Activated naive CD4-positive, alpha-beta T cell treated with anti-CD3 and anti-CD28 coated beads, Interleukin-2, amount 50 U/mL, for 16 hours (primary cell): ENCODE data around the gene TRMT6.

Experiments
- DNase-seq: peaks from one replicate; pipeline ENCODE4 v3.0.0-alpha.2; 2020

TRMT6 gene, protein sequence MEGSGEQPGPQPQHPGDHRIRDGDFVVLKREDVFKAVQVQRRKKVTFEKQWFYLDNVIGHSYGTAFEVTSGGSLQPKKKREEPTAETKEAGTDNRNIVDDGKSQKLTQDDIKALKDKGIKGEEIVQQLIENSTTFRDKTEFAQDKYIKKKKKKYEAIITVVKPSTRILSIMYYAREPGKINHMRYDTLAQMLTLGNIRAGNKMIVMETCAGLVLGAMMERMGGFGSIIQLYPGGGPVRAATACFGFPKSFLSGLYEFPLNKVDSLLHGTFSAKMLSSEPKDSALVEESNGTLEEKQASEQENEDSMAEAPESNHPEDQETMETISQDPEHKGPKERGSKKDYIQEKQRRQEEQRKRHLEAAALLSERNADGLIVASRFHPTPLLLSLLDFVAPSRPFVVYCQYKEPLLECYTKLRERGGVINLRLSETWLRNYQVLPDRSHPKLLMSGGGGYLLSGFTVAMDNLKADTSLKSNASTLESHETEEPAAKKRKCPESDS

GRCh38 chr20:5950271-5951031 lies at the start of gene TRMT6, which contains the start of gene MCM8:
Gene TRMT6 (minus strand): TSS chr20:5950533. CDS start chr20:5950405, 128 bp downstream.
Gene MCM8 (plus strand): TSS chr20:5950652. CDS start chr20:5952016, 1,364 bp downstream.
- DNase-seq, result peak; percentile 98

GRCh38 chr20:5999783-6000182 lies 49.5 kb upstream of the TRMT6 start:
- no peak for DNase-seq

DNA sequence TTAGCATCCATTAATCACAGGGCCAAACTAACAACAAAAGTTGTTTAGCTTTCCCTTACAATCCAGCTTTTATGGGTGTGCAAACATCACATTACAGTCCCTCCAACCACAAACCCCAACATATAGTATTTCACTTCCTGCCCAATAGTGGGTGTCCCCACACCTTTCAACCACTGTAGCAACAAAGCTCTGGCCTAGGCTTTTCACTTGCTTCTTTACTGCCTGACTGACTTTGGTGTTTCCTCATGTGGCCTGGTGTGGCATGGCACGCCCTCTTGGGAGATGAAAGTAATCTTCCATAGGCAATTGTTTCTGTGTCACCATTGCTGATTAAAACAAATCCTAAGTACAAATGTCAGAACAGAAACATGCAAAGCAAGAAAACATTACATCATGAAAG lies 46.4 kb upstream of the TRMT6 start:
- peak; percentile 13 for DNase-seq

DNA sequence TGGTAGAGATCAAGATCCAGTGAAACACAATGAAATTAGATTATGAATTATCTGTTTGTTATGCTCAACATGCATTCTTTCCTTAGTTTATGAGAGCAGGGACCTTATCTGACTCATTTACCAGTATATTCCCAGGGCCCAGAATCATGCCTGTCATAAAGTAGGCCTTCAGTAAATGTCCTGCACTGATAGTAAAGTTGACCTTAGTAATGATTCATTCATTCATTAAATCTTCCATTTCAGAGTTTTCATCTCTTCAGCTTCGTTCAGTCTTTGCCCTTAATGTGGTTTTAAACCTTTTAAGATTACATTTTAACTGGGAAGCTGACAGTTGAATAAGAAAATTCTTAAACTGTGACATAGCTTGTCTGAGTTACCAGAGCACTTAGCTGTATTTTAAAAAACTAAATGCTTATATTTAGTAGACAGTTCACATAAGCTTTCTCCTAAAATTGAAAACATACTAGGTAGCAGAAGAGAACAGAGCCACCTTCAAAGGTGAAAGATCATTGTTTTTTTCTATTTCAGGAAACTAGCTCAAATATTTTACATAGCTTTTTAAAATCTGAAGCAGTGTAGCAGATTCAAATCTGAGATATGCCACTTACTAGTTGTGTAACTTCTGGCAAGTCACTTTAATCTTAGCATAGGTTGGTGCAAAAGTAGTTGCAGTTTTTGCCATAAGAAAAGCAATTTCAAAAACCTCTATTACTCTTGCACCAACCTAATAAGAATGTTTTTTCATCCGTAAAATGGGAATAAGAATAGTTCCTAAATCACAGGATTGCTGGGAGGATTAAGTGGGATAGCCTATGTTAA lies 41.5 kb upstream of the TRMT6 start:
- DNase-seq, result no peak

DNA sequence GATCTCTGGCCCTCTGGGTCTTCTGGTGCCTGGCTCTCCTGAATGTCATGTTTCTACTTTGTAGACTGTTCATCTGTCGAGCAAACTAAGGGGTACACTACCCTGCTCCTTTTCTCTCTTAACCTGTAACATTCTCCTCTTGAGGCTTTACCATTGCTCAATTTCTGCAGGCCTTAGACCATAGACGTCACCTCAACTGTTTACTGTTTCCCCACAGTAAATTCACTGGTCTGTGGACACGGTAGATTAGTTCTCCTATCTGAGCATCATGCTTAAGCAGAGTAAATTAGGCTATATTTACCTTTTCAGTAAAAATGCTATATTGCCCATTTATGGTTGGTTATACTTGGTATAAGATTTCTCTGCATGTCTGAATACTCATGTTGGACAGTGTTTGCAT lies 40.6 kb upstream of the TRMT6 start:
- no peak for DNase-seq

DNA sequence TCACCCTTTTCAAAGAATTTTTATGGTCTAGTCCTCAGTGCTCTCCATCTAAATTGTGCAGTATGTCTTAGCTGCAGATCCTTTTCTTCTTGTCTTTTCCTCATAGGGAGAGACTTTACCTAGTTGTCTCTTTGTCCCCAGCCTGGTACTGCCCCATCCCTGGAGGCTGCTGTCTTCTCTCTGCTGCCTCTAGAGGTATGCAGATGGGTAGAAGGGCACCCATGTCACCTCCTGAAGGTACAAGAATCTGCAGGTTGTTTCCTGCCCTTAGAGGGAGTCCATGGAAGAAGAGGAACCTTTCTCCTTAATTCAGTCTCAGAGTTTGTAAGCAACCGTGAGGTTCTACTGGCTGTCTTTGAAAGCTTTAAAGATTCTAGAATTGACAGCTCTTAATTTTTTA lies 39.2 kb upstream of the TRMT6 start:
- no peak for DNase-seq

DNA sequence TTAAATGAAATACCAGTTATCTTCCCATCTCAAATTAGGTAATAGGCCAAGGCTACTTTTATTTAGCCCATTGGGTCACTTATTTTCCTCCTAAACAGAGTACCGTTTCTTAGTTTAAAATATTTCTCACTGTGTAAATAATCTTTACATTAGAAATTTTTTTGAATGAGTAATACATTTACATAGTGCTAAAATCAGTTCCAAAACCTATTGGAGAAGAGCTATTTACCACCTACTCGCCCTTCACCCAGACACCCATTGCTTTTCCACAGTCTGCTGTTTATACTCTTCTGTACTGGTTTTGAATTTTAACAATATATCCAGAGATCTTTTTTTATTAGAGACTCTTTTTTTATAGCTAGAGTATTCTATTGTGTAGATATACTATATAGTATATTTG lies 37.0 kb upstream of the TRMT6 start:
- DNase-seq, result no peak

GRCh38 chr20:5980720-5981538 lies 30.6 kb upstream of the TRMT6 start:
- no peak for DNase-seq

DNA sequence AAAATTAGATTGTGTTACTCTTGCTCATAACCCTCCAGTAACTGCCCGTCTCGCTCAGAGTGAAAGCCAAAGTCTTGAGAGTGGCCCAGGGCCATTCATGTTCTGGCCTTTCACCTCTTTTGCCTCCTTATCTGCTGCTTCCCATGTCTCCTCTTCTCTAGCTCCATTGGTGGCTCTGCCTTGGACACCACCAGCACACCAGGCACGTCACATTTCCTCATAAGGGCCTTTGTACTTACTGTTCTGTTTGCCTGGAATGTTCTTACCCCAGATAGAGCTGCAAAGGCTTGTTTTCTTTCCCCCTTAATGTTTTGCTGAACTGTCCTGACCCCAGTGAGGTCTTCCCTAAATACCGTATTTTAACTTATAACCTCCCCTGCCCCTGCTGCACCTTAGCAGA lies 29.5 kb upstream of the TRMT6 start:
- DNase-seq, result no peak

DNA sequence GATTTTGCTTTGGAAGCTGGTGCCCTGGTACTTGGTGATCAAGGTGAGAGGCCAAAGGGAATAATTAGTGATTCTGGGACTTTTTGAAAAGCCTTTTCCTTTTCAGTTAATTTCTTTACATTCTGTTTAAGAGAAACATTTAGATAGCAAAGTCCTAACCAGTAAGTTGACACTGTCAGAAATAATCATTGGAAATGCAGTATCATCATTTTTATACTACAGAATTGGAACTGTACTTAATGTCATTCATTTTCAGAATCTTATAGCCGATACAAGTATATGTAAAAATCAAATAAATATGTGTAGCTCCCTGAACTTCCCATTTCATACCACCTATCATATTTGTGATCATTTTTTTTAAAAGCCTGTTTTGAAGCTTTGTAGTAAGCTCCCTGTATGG lies 27.6 kb upstream of the TRMT6 start:
- no peak for DNase-seq

DNA sequence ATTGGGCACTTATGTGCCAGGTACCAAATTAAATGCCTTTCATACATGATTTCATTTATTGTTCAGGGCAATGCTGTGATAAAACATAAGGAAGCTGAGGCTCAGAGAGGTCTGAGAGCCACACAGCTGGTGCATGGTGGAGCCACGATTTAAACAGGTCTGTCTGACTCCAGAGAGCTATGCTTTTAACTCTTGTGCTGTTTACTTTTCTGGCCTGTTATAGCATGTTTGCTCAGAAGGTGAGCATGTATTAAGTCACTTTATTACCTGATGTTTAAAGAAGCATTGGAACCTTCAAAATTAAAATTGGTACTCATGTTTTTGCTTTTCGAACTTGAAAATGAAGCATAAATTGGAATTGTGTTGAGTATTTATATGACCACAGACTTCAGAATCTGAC lies 26.9 kb upstream of the TRMT6 start:
- no peak for DNase-seq

DNA sequence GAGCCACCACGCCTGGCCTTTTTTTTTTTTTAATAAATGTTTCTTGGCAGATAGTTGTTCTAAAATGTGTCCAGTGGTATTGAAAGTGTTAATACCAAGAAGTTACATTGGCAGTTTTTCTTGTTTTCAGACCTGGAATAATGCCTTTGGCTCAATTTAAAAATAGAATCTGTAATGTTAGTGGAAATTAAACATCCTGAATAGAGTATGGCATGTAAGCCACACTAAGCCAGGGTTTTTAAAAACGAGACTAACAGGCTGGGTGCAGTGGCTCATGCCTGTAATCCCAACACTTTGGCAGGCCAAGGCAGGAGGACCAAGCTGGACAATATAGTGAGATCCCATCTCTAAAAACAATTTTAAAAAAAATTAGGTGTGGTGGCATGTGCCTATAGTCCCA lies 25.4 kb upstream of the TRMT6 start:
- no peak for DNase-seq

- no peak for DNase-seq
Observed at GRCh38 chr20:5974531-5974930, 24.2 kb upstream of the TRMT6 start.

- no peak for DNase-seq
Observed at GRCh38 chr20:5973971-5974370, 23.6 kb upstream of the TRMT6 start.

- no peak for DNase-seq
Observed at GRCh38 chr20:5973172-5973571, 22.8 kb upstream of the TRMT6 start.

DNA sequence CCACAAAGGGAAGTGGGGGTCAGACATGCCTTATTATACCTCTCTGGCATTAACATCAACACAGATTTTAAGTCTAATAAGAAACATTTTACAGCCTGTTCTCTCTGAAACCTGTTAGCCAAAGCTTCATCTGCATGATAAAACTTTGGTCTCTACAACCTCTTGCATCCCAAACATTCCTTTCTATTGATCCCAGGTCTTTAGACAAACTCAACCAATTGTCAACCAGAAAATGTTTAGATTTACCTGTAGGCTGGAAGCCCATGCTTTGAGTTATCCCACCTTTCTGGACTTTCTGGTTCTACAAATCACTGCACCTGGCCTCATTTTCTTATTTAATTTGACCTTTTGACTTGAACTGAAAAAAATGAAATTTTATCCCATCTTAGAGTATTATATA lies 20.9 kb upstream of the TRMT6 start:
- no peak for DNase-seq

DNA sequence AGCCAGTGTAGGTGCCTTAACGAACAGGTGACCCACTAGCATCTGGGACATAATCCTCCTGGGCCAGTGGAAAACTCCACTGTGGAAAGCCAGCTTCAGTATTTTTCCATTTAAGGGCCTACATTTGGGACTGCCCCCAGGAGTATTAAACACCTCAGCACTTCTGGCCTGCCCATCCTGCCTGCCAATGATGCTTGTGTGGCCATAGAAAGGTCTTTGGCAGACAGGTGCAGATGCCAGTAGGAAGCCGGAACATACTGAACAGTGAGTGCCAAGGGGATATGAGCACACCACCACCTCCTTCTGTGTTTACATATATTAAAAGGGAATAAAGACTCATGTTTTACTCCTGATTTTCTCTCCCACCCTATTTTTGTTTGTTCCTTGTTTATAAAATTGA lies 20.0 kb upstream of the TRMT6 start:
- no peak for DNase-seq

DNA sequence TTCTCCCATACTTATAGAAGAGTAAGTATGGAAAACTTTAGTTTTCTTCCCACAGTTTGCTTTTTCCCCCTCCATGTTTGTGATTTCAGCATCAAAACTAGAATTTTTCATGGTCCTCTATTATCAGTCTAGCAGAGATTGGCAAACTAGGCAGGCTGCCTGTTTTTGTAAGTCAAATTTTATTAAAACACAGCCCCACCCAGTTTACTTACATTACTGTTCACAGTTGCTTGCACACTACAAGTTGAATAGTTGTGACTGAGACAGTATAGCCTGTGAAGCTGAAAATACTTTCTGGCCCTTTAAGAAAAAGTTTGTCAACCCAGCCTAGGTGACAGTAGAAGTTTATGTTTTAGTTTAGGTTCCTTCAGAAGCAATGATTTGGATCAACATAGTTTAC lies 19.6 kb upstream of the TRMT6 start:
- no peak for DNase-seq

GRCh38 chr20:5969348-5969935 lies 19.1 kb upstream of the TRMT6 start:
- no peak for DNase-seq

- DNase-seq, result no peak
Observed at GRCh38 chr20:5968462-5968861, 18.1 kb upstream of the TRMT6 start.

DNA sequence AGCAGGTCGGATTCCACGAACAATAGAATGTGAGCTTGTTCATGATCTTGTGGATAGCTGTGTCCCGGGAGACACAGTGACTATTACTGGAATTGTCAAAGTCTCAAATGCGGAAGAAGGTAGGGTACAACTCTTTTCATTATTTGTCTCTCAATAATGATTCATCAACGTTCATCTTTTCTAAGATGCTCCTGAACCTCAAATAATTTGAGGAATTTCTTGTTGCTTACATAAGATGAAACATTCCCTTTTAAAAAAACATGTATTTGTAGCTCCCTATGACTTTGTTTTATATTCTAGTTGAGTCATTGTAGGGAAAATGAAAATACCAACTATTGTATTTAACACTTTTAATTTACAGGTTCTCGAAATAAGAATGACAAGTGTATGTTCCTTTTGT lies 17.1 kb upstream of the TRMT6 start:
- no peak for DNase-seq

DNA sequence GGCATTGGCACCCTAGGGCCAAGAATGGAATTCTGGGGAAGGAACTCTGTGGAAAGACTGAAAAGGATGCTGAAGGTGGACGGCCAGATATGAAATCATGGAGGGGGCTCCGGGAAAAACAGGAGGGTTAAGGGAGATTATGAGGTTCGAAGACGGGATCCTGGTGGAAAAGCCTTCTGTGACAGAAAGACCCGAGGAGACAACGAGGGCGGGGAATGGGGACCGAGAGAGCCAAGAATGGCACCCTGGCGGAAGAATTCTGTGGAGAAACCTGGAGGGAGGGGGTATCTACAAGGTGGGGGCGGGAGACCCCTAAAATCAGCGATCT lies 426 bp downstream of the TRMT6 start:
- DNase-seq, result no peak
